Measurements from ENCODE around the gene PGM5.
"Not testable (repeated sequence)": the region's sequence is repeated elsewhere in the genome, so short reads cannot be mapped to it uniquely, and the experiment has no call there.

The PGM5 gene

DNA sequence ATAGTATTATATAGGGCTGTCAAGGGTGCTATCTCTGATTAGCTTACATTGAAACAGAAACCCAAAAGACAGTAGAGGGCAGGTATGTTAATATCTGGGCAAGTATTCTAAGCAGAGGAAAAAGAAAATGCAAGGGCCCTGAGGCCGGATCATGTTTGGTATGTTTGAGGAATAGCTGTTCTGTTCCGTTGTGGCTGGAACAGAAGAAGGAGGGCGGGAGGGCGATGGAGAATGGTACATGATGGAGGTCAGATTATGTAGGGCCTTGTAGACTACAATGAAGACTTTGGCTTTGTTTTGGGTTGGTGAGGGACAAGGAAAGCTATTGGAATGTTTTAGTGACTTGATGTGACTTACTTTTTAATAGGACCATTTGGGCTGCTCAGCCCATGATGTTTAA, 19.4 kb downstream of the PGM5 start:
- DNase-seq (ENCODE audit: extremely low read depth in 1 of 2, low read depth in 1 of 2) = not testable (repeated sequence)

DNA sequence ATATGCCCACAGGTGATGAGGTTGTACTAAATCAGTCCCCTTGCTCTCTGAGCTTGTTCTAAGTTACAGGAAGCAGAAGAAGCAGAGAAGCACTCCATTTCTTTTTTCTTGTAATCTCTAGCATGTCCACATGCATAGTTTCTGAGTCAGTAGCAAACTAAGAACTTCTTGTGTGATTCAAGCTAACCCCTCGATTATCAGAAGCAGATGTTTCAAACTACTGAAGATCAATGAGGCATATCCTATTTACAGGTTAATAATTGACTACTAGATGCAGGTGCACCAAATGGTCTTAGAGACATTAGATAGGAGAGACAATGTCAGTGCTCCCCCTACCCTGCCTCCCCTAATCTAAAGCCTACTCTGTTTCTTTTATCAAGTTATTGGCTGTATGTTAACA, 21.3 kb downstream of the PGM5 start:
- DNase-seq (ENCODE audit: extremely low read depth in 1 of 2, low read depth in 1 of 2) = not testable (repeated sequence)

DNA sequence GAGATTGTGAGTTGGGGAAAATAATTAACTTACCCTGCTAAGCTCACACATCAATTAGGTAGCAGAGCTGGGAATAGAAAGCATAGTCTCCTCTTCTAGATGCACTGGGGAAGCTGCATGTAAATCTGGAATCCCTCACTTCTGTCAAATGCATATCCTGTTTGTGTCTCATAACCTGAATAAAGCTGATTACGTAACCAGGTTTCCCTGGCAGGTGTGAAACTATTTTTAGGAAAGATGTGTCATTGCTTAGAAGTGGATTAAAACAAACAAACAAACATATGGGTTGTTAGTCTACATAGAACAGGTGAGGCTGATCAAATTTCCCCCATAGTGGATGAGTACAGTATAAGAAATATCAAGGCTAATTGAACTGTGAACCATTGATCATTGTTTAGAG, 27.5 kb downstream of the PGM5 start:
- not testable (repeated sequence) for DNase-seq (ENCODE audit: extremely low read depth in 1 of 2, low read depth in 1 of 2)

GRCh38 chr9:68389558-68389957, 33.1 kb downstream of the PGM5 start:
- not testable (repeated sequence) for DNase-seq (ENCODE audit: extremely low read depth in 1 of 2, low read depth in 1 of 2)

GRCh38 chr9:68390737-68391136, 34.3 kb downstream of the PGM5 start:
- not testable (repeated sequence) for DNase-seq (ENCODE audit: extremely low read depth in 1 of 2, low read depth in 1 of 2)

DNA sequence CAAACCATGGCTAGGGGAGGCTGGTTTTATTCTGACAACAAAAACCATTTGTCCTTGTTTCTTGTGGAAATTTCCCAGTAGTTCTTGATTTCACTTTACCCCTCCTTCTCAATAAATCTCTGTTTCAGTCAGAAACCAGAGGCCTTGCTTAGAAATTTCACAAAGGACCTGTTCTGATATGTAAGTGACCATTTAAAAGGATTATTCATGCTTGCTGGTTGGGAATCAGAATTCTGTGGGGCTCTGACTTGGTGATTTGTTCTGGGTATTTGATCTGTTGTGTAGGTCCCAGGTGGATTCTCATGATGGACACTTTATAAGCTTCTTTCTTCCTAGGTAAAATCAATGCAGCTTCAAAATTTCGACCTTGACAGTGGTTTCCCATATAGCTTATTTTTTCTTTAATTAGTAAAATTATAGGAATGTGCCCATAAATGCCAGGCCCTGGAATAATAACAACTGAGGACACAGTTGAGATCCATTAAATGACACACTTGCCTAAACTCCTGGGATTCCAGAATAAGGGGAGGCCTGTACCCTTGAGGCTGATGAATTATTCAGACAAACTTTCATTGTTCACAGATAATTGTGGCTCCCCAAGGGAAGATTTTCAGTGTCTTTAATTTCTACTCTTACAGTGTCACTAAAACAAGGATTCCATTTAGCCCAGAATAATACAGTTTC, 40.1 kb downstream of the PGM5 start:
- DNase-seq (ENCODE audit: extremely low read depth in 1 of 2, low read depth in 1 of 2) = not testable (repeated sequence)

DNA sequence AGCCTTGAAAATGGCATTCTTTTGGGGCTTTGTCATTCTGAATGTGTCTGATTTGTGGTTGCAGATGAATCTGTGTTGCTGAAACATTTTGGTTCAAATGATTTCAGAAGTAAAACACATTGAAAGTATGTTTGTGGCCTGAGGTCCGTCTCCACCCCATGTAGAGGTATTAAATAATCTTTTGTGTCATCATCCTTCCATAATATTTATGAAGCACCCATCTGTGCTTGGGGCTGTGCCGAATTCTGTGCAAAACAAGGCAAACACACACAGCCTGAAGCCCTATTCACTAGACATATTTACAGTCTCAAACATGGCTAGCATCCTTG, 40.6 kb downstream of the PGM5 start:
- DNase-seq (ENCODE audit: extremely low read depth in 1 of 2, low read depth in 1 of 2) = not testable (repeated sequence)

DNA sequence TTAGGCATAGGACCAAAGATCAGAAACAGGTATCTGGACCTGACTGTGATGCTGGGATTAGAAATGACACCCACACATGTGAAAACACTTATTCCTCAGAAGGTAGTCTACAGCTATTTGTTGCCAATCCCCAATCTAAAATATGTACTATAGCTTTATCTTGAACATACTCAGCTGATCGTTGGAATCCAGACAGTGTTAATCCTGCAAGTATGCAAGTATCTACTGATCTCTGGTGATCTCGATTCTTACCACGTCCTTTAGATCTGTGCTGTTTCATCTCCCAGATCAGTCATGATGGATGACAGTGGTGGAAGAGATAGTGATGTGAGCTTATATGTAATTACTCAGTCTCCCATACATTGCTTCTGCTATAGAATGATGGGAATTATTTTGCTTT, 41.4 kb downstream of the PGM5 start:
- not testable (repeated sequence) for DNase-seq (ENCODE audit: extremely low read depth in 1 of 2, low read depth in 1 of 2)

- not testable (repeated sequence) for DNase-seq (ENCODE audit: extremely low read depth in 1 of 2, low read depth in 1 of 2)
Measured at GRCh38 chr9:68398324-68398723, 41.9 kb downstream of the PGM5 start.

DNA sequence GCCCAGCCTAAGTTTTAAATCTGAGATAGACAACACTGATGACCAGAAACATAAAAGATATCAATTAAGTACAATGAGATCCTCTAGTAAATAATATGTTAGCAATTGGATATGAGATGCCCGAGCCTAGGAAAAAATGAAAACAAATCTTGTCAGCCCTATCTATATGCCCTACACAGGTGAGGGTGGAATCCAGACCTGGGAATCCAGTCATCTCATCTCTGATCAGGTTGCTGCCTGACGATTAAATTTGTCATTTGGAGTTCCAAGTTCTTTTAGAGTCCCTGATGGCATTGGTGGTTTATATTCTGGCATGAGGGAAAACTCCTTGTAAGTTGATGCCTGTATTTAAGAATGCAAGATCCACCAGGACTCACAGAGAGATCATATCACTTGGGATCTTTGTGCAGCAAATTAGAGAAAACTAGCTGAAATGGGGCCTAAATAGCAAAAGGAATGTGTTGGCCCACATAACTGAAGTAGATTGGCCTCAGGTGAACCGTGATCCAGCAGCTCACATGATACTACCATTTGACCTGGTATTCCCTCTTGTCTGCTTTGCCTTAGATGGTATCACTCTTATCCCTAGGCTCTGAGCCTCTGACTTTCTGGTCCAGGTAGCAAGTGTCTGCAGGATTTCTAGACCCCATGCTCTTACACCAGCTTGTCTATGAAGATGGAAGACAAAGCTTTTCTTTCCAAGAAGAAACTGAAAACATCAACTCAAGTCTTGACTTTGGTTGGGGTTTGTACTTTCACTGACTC, 48.2 kb downstream of the PGM5 start:
- not testable (repeated sequence) for DNase-seq (ENCODE audit: extremely low read depth in 1 of 2, low read depth in 1 of 2)

DNA sequence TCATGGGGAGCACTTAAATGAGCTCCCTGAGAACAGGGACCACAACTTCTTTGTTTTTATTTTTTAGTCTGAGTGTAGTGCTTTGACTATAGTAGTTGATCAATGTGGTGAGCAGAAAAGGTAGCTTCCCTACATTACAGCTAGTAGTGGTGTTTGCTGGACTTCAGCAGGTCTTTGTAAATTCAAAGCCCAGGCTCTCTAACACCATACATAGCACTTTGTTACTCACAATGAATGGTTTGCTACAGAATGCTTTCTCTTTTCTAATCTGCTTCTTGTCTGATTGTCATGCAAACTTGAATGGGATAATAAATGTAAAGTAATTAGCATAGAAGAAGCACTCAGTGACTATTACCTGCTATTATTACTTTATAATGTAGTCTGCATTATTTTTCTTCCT, 55.5 kb downstream of the PGM5 start:
- not testable (repeated sequence) for DNase-seq (ENCODE audit: extremely low read depth in 1 of 2, low read depth in 1 of 2)

DNA sequence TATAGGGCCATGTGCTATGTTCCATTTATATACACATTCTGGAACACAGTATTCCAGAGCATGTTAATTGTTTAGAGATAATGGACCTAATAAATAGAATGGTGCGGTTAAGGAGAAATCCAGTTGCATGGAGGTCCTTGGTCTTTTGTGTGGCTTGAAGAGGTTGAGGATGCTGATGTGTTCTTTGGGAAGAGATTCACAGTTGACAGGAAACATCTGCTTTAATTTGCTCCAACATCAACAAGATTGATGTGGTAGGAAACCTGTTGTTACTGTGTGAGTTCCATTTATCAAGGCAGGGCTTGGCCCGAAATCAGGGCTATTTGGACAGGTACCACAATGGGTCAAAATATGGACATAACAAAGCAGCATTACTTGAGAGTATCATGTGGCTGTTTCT, 56.3 kb downstream of the PGM5 start:
- DNase-seq (ENCODE audit: extremely low read depth in 1 of 2, low read depth in 1 of 2) = not testable (repeated sequence)

DNA sequence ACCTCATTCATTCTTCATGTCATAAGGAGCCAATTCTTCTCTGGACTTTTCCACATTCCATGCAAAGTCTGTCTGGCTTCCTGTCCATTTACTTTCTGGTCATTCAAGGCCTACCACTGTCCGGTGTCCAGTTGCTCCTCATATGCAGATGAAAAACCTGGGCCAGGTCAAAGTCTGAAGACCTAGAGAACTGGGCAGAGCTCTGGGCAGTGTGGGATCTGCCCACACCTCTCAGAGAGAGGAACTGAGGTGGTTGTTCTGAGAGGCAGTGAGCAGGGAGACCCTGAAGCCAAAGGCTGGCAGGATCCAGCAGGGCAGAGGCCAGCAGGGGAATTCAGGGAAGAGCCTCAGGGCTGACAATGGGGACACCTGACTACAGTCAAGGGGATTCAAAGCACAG, 58.7 kb downstream of the PGM5 start:
- DNase-seq (ENCODE audit: extremely low read depth in 1 of 2, low read depth in 1 of 2) = not testable (repeated sequence)

DNA sequence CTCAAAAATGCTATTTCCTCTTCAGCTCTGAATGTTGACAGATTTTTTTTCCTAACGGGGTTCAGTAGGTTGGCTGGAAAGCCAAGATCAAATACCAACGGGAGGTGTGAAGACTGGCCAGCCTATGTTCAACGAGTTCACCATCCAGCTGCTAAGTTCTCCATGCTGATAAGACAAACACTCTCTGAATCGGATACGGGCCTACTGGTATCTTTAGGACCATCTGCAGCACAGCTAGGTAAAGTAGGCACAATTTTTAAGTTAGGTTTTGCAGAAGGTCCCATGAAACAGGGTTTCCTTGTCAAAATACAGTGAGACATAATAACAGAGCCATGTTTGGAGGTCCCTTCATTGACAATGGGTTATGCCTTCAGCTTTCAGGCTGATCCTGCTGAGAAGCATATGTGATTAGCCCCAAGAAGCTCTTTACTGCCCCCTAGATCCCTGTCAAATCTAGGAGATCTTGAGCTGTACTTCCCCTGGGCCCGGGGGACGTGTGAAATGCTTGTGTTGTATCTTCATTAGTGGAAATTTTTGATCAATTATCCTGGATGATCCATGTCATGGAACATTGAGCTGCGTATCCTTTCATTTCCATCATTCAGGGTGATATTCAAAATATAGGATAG, 60.6 kb downstream of the PGM5 start:
- DNase-seq (ENCODE audit: extremely low read depth in 1 of 2, low read depth in 1 of 2) = no peak

- DNase-seq (ENCODE audit: extremely low read depth in 1 of 2, low read depth in 1 of 2) = no peak
Measured at GRCh38 chr9:68417762-68418161, 61.4 kb downstream of the PGM5 start.

DNA sequence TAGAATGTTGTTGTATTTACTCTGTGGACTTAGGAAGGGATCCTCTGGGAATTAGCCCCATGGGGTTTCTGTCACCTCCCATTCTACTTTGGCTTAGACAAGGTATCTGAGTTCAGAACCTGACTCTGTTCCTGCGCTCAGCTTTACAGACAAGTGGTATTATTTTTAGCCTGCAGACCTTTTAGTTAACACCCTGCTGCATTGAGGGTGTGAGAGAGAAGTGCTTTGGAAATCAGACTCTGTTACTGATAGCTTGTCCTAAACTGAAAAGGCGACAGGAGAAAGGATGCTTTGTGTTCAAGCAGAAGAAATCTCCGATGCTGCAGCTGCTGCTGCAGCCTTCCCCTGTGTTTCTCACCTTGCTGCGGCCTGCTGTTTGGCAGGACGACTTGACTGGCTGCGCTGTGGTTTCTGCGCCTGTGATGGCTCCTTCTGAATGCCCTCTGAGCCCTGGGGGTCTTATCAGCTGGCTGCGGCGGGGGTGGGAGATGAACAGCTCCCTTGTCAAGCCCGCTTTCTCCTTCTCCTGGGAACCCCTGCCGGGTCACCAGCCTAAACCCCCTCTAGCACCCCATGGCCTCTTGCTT, 61.9 kb downstream of the PGM5 start:
- DNase-seq (ENCODE audit: extremely low read depth in 1 of 2, low read depth in 1 of 2) = no peak

DNA sequence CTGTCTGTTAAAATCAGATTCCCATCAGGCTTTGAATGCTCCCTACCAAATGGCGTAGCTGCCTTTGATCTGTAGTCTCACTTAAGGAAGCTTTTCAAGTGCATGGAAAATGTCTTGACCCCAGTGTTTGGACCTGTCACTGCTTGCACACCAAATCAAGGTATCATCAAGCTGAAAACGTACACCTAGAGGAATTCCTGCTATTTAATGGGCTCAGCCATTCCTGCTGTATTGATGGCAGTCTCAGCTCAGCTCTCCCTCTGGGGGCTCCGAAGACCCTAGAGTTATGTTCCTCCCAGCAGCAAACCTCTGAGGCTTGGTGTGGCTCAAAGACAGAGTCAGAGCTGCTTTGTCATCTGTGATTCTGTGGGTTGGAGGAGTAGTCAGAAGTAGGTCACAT, 63.5 kb downstream of the PGM5 start:
- DNase-seq (ENCODE audit: extremely low read depth in 1 of 2, low read depth in 1 of 2) = no peak

GRCh38 chr9:68426755-68427154, 70.3 kb downstream of the PGM5 start:
- no peak for DNase-seq (ENCODE audit: extremely low read depth in 1 of 2, low read depth in 1 of 2)

DNA sequence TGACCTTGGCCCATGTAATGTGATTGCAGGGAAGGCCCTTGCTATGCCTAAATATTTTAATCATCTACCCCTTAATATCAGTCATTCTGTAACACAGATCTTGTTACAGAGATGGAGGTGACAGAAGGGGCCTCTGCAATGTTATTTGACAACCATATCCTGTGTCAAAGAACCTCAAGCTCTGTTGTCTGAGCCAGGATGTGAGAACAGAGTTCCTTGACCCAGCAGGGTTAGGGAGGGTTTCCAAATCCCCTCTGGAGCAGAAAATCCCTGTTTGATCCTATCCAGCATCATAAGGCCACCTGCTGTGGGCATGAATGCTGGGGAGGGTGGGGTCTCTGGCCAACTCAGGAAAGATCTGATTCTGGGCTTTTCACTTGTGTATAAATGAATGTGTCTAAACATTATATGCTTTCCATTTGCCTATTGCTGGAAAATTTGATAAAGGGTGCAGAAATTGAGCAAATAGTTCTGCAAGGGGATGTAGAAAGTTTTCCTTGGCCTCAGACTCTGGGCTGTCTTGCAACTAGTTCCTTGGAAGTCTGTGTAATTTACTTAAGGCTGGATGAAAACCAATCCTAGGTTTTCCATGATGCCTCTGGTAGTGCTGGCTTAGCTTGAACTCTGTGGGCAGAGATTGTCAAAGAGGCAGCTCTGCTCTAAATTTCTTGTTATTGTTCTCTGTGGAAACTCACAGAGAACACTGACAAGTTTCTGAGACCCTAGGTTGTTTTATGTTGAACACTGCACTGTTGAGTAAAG, 71.0 kb downstream of the PGM5 start:
- no peak for DNase-seq (ENCODE audit: extremely low read depth in 1 of 2, low read depth in 1 of 2)

GRCh38 chr9:68428481-68428880, 72.1 kb downstream of the PGM5 start:
- DNase-seq (ENCODE audit: extremely low read depth in 1 of 2, low read depth in 1 of 2) = no peak

DNA sequence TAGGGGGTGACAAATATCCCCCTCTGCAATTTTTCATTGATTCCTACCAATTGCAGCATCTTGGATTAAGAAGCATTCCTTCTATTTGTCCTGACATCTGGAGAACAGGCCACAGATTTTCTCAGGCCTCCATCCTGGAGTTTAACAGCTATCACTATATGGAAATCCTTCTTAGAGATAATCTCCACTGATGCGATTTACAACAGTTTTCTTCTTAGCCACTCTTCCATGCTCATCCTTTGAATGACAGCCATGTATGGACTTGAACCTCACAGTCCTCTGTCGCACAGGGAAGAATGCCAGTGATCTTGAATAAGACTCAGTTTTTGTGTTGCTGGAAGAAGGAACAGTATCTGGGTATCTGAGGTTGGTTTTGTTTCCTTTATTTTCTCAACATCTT, 73.2 kb downstream of the PGM5 start:
- DNase-seq (ENCODE audit: extremely low read depth in 1 of 2, low read depth in 1 of 2) = no peak
